Measurements from ENCODE around the gene DPPA2. TPM values are rescaled to one million over a fixed set of nuclear protein-coding genes. Genes with fewer than 3 reads are reported as not detected.

The DPPA2 gene
- total and polyA plus RNA-seq, 2 of the 8 experiments (the other 6 are each of a cell fraction or from before 2014, with no cell fraction given) = 7.8 to 12.6 TPM

GRCh38 chr3:109325657-109326056 is 9.3 kb upstream of the DPPA2 start:
- H4K91ac ChIP-seq (replicated peaks; ENCODE audit: insufficient read length, low read length) = no peak overlapping the region
- H3K27me3 ChIP-seq (replicated peaks in 1 of 4; ENCODE audit: control insufficient read depth in 3 of 4, extremely low read depth in 1 of 4, insufficient read depth in 3 of 4, low read length in 3 of 4) = no peaks in the 10 kb centered on the region
- H3K79me2 ChIP-seq (ENCODE audit: control insufficient read depth in 1 of 2, insufficient read depth in 2 of 2, low read length in 2 of 2) = peaks cover 0 to 25% of the 10 kb centered on the region in 2 experiments; a peak in 2 of 4 replicates
- peaks cover 14 to 25% of the 10 kb centered on the region in 2 experiments for H4K20me1 ChIP-seq (replicated peaks in 1 of 2; ENCODE audit: control insufficient read depth in 1 of 2, insufficient read depth in 2 of 2, low read length in 2 of 2)
- H3K23me2 ChIP-seq (ENCODE audit: low read depth, low read length) = no peaks in the 10 kb centered on the region
- H3K9ac ChIP-seq (replicated peaks in 1 of 4; ENCODE audit: extremely low read depth in 1 of 4, low read depth in 3 of 4, low read length in 3 of 4) = no peak overlapping the region
- WGBS, 2 experiments (ENCODE audit: extremely low coverage in 1 of 2, insufficient coverage in 1 of 2, insufficient read length in 1 of 2, insufficient replicate concordance in 2 of 2, low coverage in 1 of 2, low lambda C conversion rate in 2 of 2, missing lambda C conversion rate in 1 of 2) = 72% methylated on average over 3 of the region's 3 CpGs; no CpG with 5 or more reads in 1 of the 2 experiments
- no peak overlapping the region for H3K14ac ChIP-seq (ENCODE audit: insufficient read length)
- no peak overlapping the region for H2BK5ac ChIP-seq (ENCODE audit: low read depth, low read length)
- CTCF ChIA-PET (ENCODE audit: partially characterized antibody) = interaction anchor here (1.0 kb wide), 1 partner anchor 57 kb away, joined by 3 read pairs; no protein-coding TSS in a partner anchor
- no peaks in the 10 kb centered on the region; a peak in 1 of 7 replicates for H3K4me1 ChIP-seq (replicated peaks in 1 of 4; ENCODE audit: control insufficient read depth in 3 of 4, insufficient read depth in 4 of 4, low read length in 3 of 4)
- no peak overlapping the region for H4K5ac ChIP-seq (ENCODE audit: insufficient read length, low read depth, low read length)
- no peak overlapping the region for H3K18ac ChIP-seq (ENCODE audit: extremely low read depth, low read length)
- no peaks in the 10 kb centered on the region; the same call in 1 of the 2 replicates for H3K79me1 ChIP-seq (ENCODE audit: low read depth, low read length)
- H3K4me2 ChIP-seq (ENCODE audit: insufficient read depth in 1 of 2, low read depth in 2 of 2, low read length in 2 of 2) = no peak overlapping the region
- H3K56ac ChIP-seq (replicated peaks; ENCODE audit: insufficient read length, low read depth, low read length) = no peak overlapping the region
- H4K8ac ChIP-seq (ENCODE audit: extremely low read depth, insufficient read depth, low read length) = no peak overlapping the region
- no peak overlapping the region for H2AFZ ChIP-seq (ENCODE audit: low read length)
- no peak overlapping the region for H2BK15ac ChIP-seq (ENCODE audit: low read length)
- H3K23ac ChIP-seq (ENCODE audit: insufficient read length) = no peak overlapping the region
- no peak overlapping the region for H2BK120ac ChIP-seq (replicated peaks; ENCODE audit: low read depth, low read length)
- POLR2A ChIA-PET (ENCODE audit: partially characterized antibody) = interaction anchor here (0.7 to 37.7 kb wide), 11 partner anchors 6 to 61 kb away, joined by 3 to 681 read pairs (median 5); partner anchors contain the start of genes DPPA2 and DPPA4
- H2BK20ac ChIP-seq (ENCODE audit: low read length) = no peak overlapping the region
- H3K27ac ChIP-seq (ENCODE audit: low read depth, low read length) = no peak overlapping the region
- no peak overlapping the region for H2BK12ac ChIP-seq (ENCODE audit: low read depth, low read length)
- no peak for FAIRE-seq
- no peak overlapping the region for H3K4ac ChIP-seq (replicated peaks; ENCODE audit: insufficient read length, low read depth, low read length)
- H3K9me3 ChIP-seq (ENCODE audit: insufficient read depth in 2 of 2, low read depth in 1 of 2, low read length in 1 of 2) = no peaks in the 10 kb centered on the region
- peaks cover 16 to 52% (median 35%) of the 10 kb centered on the region in 4 experiments for H3K36me3 ChIP-seq (ENCODE audit: control insufficient read depth in 2 of 4, insufficient read depth in 4 of 4, low read length in 3 of 4)
- DNase-seq (ENCODE audit: low read depth in 1 of 2, low spot score in 2 of 2) = peak in 1 of 2 experiments; percentile 60
- no peak overlapping the region for H2AK5ac ChIP-seq (ENCODE audit: low read depth, low read length)
- no peak overlapping the region for H3K4me3 ChIP-seq (ENCODE audit: extremely low read depth in 1 of 4, insufficient read depth in 2 of 4, low read depth in 3 of 4, low read length in 4 of 4)
- TF ChIP-seq GTF2F1 (IDR thresholded peaks at IDR 0.05; ENCODE audit: borderline replicate concordance, low read depth, low read length) (no peak), SIRT6 (IDR thresholded peaks at IDR 0.05; ENCODE audit: low read length) (peak; percentile 16), CTBP2 (IDR thresholded peaks at IDR 0.05; ENCODE audit: borderline replicate concordance, insufficient read depth, insufficient read length, low read length) (no peak), TAF7 (optimal IDR thresholded peaks at IDR 0.05; ENCODE audit: borderline replicate concordance, low read depth, low read length) (peak; percentile 41), JUN (IDR thresholded peaks at IDR 0.05; ENCODE audit: low read depth, low read length) (no peak), NANOG (IDR thresholded peaks at IDR 0.05; ENCODE audit: insufficient read depth, low read depth, low read length, poor library complexity, severe bottlenecking) (no peak), RXRA (IDR thresholded peaks at IDR 0.05; ENCODE audit: insufficient read depth, low read depth, low read length) (no peak), POLR2A (IDR thresholded peaks at IDR 0.05; ENCODE audit: control extremely low read depth in 1 of 2, low read depth in 2 of 2, low read length in 2 of 2) (peak; percentile 54 to 86; a peak in 2 of 3 replicates), SIN3A (conservative IDR thresholded peaks at IDR 0.05 in 1 of 2, IDR thresholded peaks at IDR 0.05 in 1 of 2; ENCODE audit: low read depth in 1 of 2, low read length in 2 of 2) (no peak), POLR2AphosphoS5 (IDR thresholded peaks at IDR 0.05; ENCODE audit: low read depth, low read length) (peak; percentile 91)
- TF ChIP-seq, protein P1, sequence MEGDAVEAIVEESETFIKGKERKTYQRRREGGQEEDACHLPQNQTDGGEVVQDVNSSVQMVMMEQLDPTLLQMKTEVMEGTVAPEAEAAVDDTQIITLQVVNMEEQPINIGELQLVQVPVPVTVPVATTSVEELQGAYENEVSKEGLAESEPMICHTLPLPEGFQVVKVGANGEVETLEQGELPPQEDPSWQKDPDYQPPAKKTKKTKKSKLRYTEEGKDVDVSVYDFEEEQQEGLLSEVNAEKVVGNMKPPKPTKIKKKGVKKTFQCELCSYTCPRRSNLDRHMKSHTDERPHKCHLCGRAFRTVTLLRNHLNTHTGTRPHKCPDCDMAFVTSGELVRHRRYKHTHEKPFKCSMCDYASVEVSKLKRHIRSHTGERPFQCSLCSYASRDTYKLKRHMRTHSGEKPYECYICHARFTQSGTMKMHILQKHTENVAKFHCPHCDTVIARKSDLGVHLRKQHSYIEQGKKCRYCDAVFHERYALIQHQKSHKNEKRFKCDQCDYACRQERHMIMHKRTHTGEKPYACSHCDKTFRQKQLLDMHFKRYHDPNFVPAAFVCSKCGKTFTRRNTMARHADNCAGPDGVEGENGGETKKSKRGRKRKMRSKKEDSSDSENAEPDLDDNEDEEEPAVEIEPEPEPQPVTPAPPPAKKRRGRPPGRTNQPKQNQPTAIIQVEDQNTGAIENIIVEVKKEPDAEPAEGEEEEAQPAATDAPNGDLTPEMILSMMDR (IDR thresholded peaks at IDR 0.05; ENCODE audit: control extremely low read depth in 1 of 3, insufficient read depth in 1 of 3, low read depth in 1 of 3, low read length in 3 of 3) = no peak
